ENCODE data around the gene KCNK10. TPM values are rescaled to one million over a fixed set of nuclear protein-coding genes. Genes with fewer than 3 reads are reported as not detected.

Gene KCNK10
- total RNA-seq, 4 donors from 2014 or later: not detected

- TF ChIP-seq CTCF (IDR thresholded peaks at IDR 0.05; ENCODE audit: low read depth): no peak
Measured at GRCh38 chr14:88255196-88255595, 67.9 kb downstream of the KCNK10 start.

GRCh38 chr14:88252498-88252897 lies 70.6 kb downstream of the KCNK10 start:
- TF ChIP-seq CTCF (IDR thresholded peaks at IDR 0.05; ENCODE audit: low read depth): no peak

- no peak for TF ChIP-seq CTCF (IDR thresholded peaks at IDR 0.05; ENCODE audit: low read depth)
Measured at GRCh38 chr14:88251650-88252049, 71.4 kb downstream of the KCNK10 start.

- TF ChIP-seq CTCF (IDR thresholded peaks at IDR 0.05; ENCODE audit: low read depth): no peak
Measured at GRCh38 chr14:88249266-88249665, 73.8 kb downstream of the KCNK10 start.

GRCh38 chr14:88248606-88249005 lies 74.5 kb downstream of the KCNK10 start:
- TF ChIP-seq CTCF (IDR thresholded peaks at IDR 0.05; ENCODE audit: low read depth): no peak

- no peak for TF ChIP-seq CTCF (IDR thresholded peaks at IDR 0.05; ENCODE audit: low read depth)
Measured at GRCh38 chr14:88247228-88247627, 75.8 kb downstream of the KCNK10 start.

GRCh38 chr14:88245321-88245720 lies 77.7 kb downstream of the KCNK10 start:
- no peak for TF ChIP-seq CTCF (IDR thresholded peaks at IDR 0.05; ENCODE audit: low read depth)

Measured in subcutaneous adipose tissue (tissue), 4 donors.